AG04449 (cell line): ENCODE data around the gene OSR1.

Experiments used
- CTCF ChIA-PET: fragments of 350-600 bp; formaldehyde crosslinking; extraction: SDS; loops from one replicate; lab custom pipeline; 2021; ENCODE audit warnings: antibody characterized with exemption; lab: Yijun Ruan, JAX
- POLR2A ChIA-PET: fragments of 400-600, 350-600 bp; formaldehyde crosslinking; extraction: SDS; loops from one replicate; lab custom pipeline; 2020; ENCODE audit warnings: antibody characterized with exemption, inconsistent platforms; lab: Yijun Ruan, JAX
- DNase-seq: peaks from one replicate; pipeline ENCODE4 v3.0.0-alpha.2; 2010; ENCODE audit warnings: low read depth, low spot score
- H3K4me3 ChIP-seq: 2 replicates; pipeline ENCODE4 v1.5.1; 2011; ENCODE audit warnings: low read depth, mild to moderate bottlenecking, control low read depth, low read length
- CTCF ChIP-seq: IDR thresholded peaks from one replicate; pipeline ENCODE4 v1.5.1; 2011; ENCODE audit warnings: mild to moderate bottlenecking, moderate library complexity, low read length, control low read depth, inconsistent platforms; ENCODE audit not compliant: insufficient read depth; ENCODE audit errors: missing control alignments

The OSR1 gene

GRCh38 chr2:19332503-19332902, 25.9 kb downstream of the OSR1 start:
- no peak overlapping the region for H3K4me3 ChIP-seq
- TF ChIP-seq CTCF: no peak
- ChIA-PET CTCF (no interaction called here), POLR2A (no interaction called here)
- no peak for DNase-seq

- no peak overlapping the region for H3K4me3 ChIP-seq
- ChIA-PET POLR2A (no interaction called here), CTCF (no interaction called here)
- TF ChIP-seq CTCF: no peak
- no peak for DNase-seq
These were observed 27.0 kb downstream of the OSR1 start for GRCh38 chr2:19331450-19331849.

- no peak for DNase-seq
- ChIA-PET POLR2A (no interaction called here), CTCF (no interaction called here)
- no peak overlapping the region for H3K4me3 ChIP-seq
- no peak for TF ChIP-seq CTCF
These were observed 28.0 kb downstream of the OSR1 start for GRCh38 chr2:19330436-19330835.

- ChIA-PET CTCF (no interaction called here), POLR2A (no interaction called here)
- no peak for DNase-seq
- TF ChIP-seq CTCF: no peak
- no peak overlapping the region for H3K4me3 ChIP-seq
These were observed 29.0 kb downstream of the OSR1 start for GRCh38 chr2:19329445-19329844.

GRCh38 chr2:19327496-19327895, 30.9 kb downstream of the OSR1 start:
- ChIA-PET POLR2A (no interaction called here), CTCF (interaction anchor here (1.6 kb wide), 1 partner anchor 12 kb away, joined by 4 read pairs; no protein-coding TSS in a partner anchor)
- no peak overlapping the region for H3K4me3 ChIP-seq
- no peak for TF ChIP-seq CTCF
- DNase-seq: no peak

- DNase-seq: no peak
- ChIA-PET POLR2A (no interaction called here), CTCF (interaction anchor here (1.1 kb wide), 1 partner anchor 802 kb away, joined by 3 read pairs; no protein-coding TSS in a partner anchor)
- no peak for TF ChIP-seq CTCF
- no peak overlapping the region for H3K4me3 ChIP-seq
These were observed 36.5 kb downstream of the OSR1 start for GRCh38 chr2:19321946-19322345.
